IMR-90 (cell line): ENCODE data around the gene ACTL9. TPM values are rescaled to one million over a fixed set of nuclear protein-coding genes. Genes with fewer than 3 reads are reported as not detected.

Experiments used
- ATAC-seq: fragments of 200-7000 bp; cut with Tn5 transposase; 2 replicates; pipeline ENCODE4 v1.9.1; 2020; ENCODE audit warnings: low read depth, mild to moderate bottlenecking, moderate library complexity
- BruUV-seq: library from RNA; stranded (reverse); fragments of 400-500 nt; replicated peaks from 2 replicates; lab custom pipeline; 2021; lab: Mats Ljungman, UMichigan
- CTCF ChIA-PET: fragments of 300-600 bp; formaldehyde crosslinking; extraction: SDS; loops from one replicate; lab custom pipeline; 2021; ENCODE audit warnings: antibody characterized with exemption; lab: Yijun Ruan, JAX
- POLR2A ChIA-PET: fragments of 300-600 bp; sonication (Branson Sonifier 250); formaldehyde crosslinking; loops from one replicate; lab custom pipeline; 2022; ENCODE audit warnings: antibody characterized with exemption; ENCODE audit not compliant: unreplicated experiment; lab: Charles Lee
- DNase-seq: peaks from one replicate; pipeline ENCODE4 v3.0.0; 2013
- H2AFZ ChIP-seq: replicated peaks from 2 replicates; pipeline ENCODE3; 2013; ENCODE audit warnings: low read length, mild to moderate bottlenecking; ENCODE audit not compliant: poor library complexity
- H2AK5ac ChIP-seq: 2 replicates; pipeline ENCODE4 v1.6.1; 2013; ENCODE audit warnings: low read depth, low read length, inconsistent platforms
- H2AK9ac ChIP-seq: replicated peaks from 2 replicates; pipeline ENCODE3; 2013; ENCODE audit warnings: mild to moderate bottlenecking, low read depth, low read length, moderate library complexity; ENCODE audit not compliant: poor library complexity
- H2BK120ac ChIP-seq: 2 replicates; pipeline ENCODE4 v1.6.1; 2013; ENCODE audit warnings: low read depth, low read length, inconsistent platforms
- H2BK15ac ChIP-seq: 3 replicates; pipeline ENCODE4 v1.6.1; 2013; ENCODE audit warnings: low read depth, low read length, inconsistent platforms
- H2BK20ac ChIP-seq: 2 replicates; pipeline ENCODE4 v1.6.1; 2013; ENCODE audit warnings: low read depth, mild to moderate bottlenecking, inconsistent platforms, low read length, moderate library complexity
- H2BK5ac ChIP-seq: 2 replicates; pipeline ENCODE4 v1.6.1; 2013; ENCODE audit warnings: mild to moderate bottlenecking, low read depth, low read length, inconsistent platforms; ENCODE audit not compliant: poor library complexity, severe bottlenecking
- H3K14ac ChIP-seq: replicated peaks from 2 replicates; pipeline ENCODE4 v1.6.1; 2013; ENCODE audit warnings: low read depth, low read length, inconsistent platforms
- H3K18ac ChIP-seq: 2 replicates; pipeline ENCODE4 v1.6.1; 2013; ENCODE audit warnings: low read depth, low read length, control low read depth
- H3K23ac ChIP-seq: 2 replicates; pipeline ENCODE4 v1.6.1; 2013; ENCODE audit warnings: low read depth, low read length, inconsistent platforms
- H3K27ac ChIP-seq: 2 replicates; pipeline ENCODE4 v1.5.1; 2013; ENCODE audit warnings: mild to moderate bottlenecking, control low read depth, low read length; ENCODE audit not compliant: insufficient read depth
- H3K27me3 ChIP-seq: 2 replicates; pipeline ENCODE4 v1.6.1; 2013; ENCODE audit warnings: low read length; ENCODE audit not compliant: control insufficient read depth, insufficient read depth
- H3K36me3 ChIP-seq: 2 replicates; pipeline ENCODE4 v1.6.1; 2013; ENCODE audit warnings: low read length, mixed read lengths; ENCODE audit not compliant: control insufficient read depth, insufficient read depth
- H3K4ac ChIP-seq: 2 replicates; pipeline ENCODE4 v1.6.1; 2013; ENCODE audit warnings: low read depth, low read length, inconsistent platforms
- H3K4me1 ChIP-seq: 2 replicates; pipeline ENCODE4 v1.6.1; 2013; ENCODE audit warnings: low read length, mixed read lengths; ENCODE audit not compliant: control insufficient read depth, insufficient read depth
- H3K4me2 ChIP-seq: 2 replicates; pipeline ENCODE4 v1.6.1; 2013; ENCODE audit warnings: low read depth, mild to moderate bottlenecking, control low read depth, low read length, moderate library complexity
- H3K4me3 ChIP-seq: 2 replicates; pipeline ENCODE4 v1.5.1; 2013; ENCODE audit warnings: low read depth, mild to moderate bottlenecking, control low read depth, low read length, moderate library complexity; ENCODE audit not compliant: insufficient read depth
- H3K56ac ChIP-seq: 2 replicates; pipeline ENCODE4 v1.6.1; 2013; ENCODE audit warnings: low read length, inconsistent platforms; ENCODE audit not compliant: insufficient read depth; ENCODE audit errors: extremely low read depth
- H3K79me1 ChIP-seq, 2 experiments: 2 replicates each; pipeline ENCODE4 v1.6.1; 2013; ENCODE audit warnings: low read length in 2 of 2, inconsistent platforms in 1 of 2, low read depth in 1 of 2
- H3K9ac ChIP-seq: 2 replicates; pipeline ENCODE4 v1.6.1; 2013; ENCODE audit warnings: low read depth, low read length, control low read depth
- H3K9me1 ChIP-seq: 2 replicates; pipeline ENCODE4 v1.6.1; 2013; ENCODE audit warnings: low read length, inconsistent platforms; ENCODE audit not compliant: insufficient read depth
- H3K9me3 ChIP-seq: 2 replicates; pipeline ENCODE4 v1.6.1; 2013; ENCODE audit warnings: low read length; ENCODE audit not compliant: control insufficient read depth, insufficient read depth
- H4K20me1 ChIP-seq: 2 replicates; pipeline ENCODE4 v1.6.1; 2013; ENCODE audit warnings: low read length, inconsistent platforms; ENCODE audit not compliant: insufficient read depth
- H4K5ac ChIP-seq: 2 replicates; pipeline ENCODE4 v1.6.1; 2013; ENCODE audit warnings: mild to moderate bottlenecking, low read depth, low read length, control low read depth
- H4K8ac ChIP-seq, 2 experiments: 2 replicates each; pipeline ENCODE4 v1.6.1; 2013; ENCODE audit warnings: low read depth in 2 of 2, low read length in 2 of 2, control low read depth in 1 of 2, inconsistent platforms in 1 of 2
- H4K91ac ChIP-seq: 2 replicates; pipeline ENCODE4 v1.6.1; 2013; ENCODE audit warnings: low read depth, low read length, inconsistent platforms; ENCODE audit not compliant: insufficient read depth
- BHLHE40 ChIP-seq: fragments of 150-350 bp; IDR thresholded peaks from 2 replicates; pipeline ENCODE4 v1.6.1; 2016; ENCODE audit warnings: mild to moderate bottlenecking, low read depth, low read length
- CEBPB ChIP-seq: IDR thresholded peaks from 2 replicates; pipeline ENCODE4 v1.6.1; 2012; ENCODE audit warnings: low read depth, low read length, improper control_type of control experiment
- CHD1 ChIP-seq: IDR thresholded peaks from 2 replicates; pipeline ENCODE4 v1.6.1; 2012; ENCODE audit warnings: low read depth, low read length, improper control_type of control experiment
- FOS ChIP-seq: fragments of 150-350 bp; IDR thresholded peaks from 2 replicates; pipeline ENCODE4 v1.6.1; 2016; ENCODE audit warnings: low read depth, low read length
- MAFK ChIP-seq: IDR thresholded peaks from 2 replicates; pipeline ENCODE4 v1.6.1; 2012; ENCODE audit warnings: low read depth, low read length, improper control_type of control experiment
- MAZ ChIP-seq: IDR thresholded peaks from 2 replicates; pipeline ENCODE4 v1.6.1; 2012; ENCODE audit warnings: low read depth, mild to moderate bottlenecking, low read length, improper control_type of control experiment, moderate library complexity, borderline replicate concordance
- MXI1 ChIP-seq: IDR thresholded peaks from 2 replicates; pipeline ENCODE4 v1.6.1; 2012; ENCODE audit warnings: low read depth, mild to moderate bottlenecking, low read length, moderate library complexity, borderline replicate concordance
- NFE2L2 ChIP-seq: fragments of 150-350 bp; IDR thresholded peaks from 2 replicates; pipeline ENCODE4 v1.6.1; 2016; ENCODE audit warnings: low read depth, mild to moderate bottlenecking, low read length
- POLR2A ChIP-seq: IDR thresholded peaks from 2 replicates; pipeline ENCODE4 v1.6.1; 2012; ENCODE audit warnings: mild to moderate bottlenecking, low read depth, low read length
- RAD21 ChIP-seq: IDR thresholded peaks from 2 replicates; pipeline ENCODE4 v1.6.1; 2012; ENCODE audit warnings: low read length, improper control_type of control experiment
- RCOR1 ChIP-seq: IDR thresholded peaks from 2 replicates; pipeline ENCODE4 v1.6.1; 2012; ENCODE audit warnings: mild to moderate bottlenecking, low read length, improper control_type of control experiment; ENCODE audit not compliant: insufficient replicate concordance
- RFX5 ChIP-seq: IDR thresholded peaks from 2 replicates; pipeline ENCODE4 v1.8.0; 2012; ENCODE audit warnings: low read depth, mild to moderate bottlenecking, low read length, moderate library complexity
- SMC3 ChIP-seq: fragments of 150-350 bp; IDR thresholded peaks from 2 replicates; pipeline ENCODE4 v1.6.1; 2016; ENCODE audit warnings: low read depth, mild to moderate bottlenecking, antibody characterized with exemption, low read length, moderate library complexity
- WGBS, 2 experiments: methylation state at CpG; one replicate each; pipeline versions ENCODE4 v1.1.5 to v1.1.7; 2013; ENCODE audit warnings: missing lambda C conversion rate in 2 of 2; ENCODE audit not compliant: insufficient read length in 1 of 2; ENCODE audit errors: extremely low coverage in 2 of 2; 5-methylcytosine and 5-hydroxymethylcytosine counted together
- dilution Hi-C: fragments of 300-500 bp; cut with HindIII; formaldehyde crosslinking; loops from one replicate; pipeline ENCODE4 v1.14.3; 2018; ENCODE audit warnings: low sequenced_read_pairs; ENCODE audit not compliant: unreplicated experiment
- in situ Hi-C: fragments of 300-500 bp; cut with MboI; formaldehyde crosslinking; loops from 3 replicates; pipeline ENCODE4 v1.14.3; 2019; ENCODE audit warnings: low sequenced_read_pairs, inconsistent platforms, mixed read lengths
- intact Hi-C: fragments of 100-400 bp; cut with micrococcal nuclease; formaldehyde crosslinking; loops from 2 replicates; pipeline ENCODE4 v1.10.0; 2022
- polyA plus RNA-seq, 3 experiments: library from polyadenylated mRNA; depleted of rRNA; stranded (reverse); fragments of >200 nt; gene quantifications; 2 replicates each; pipeline ENCODE4 v1.2.3, GENCODE V29; 2012; ENCODE audit warnings: low replicate concordance in 1 of 3
- total RNA-seq: library from RNA; depleted of rRNA; stranded (reverse); fragments of >200 nt; gene quantifications from 2 replicates; pipeline ENCODE4 v1.2.3, GENCODE V29; 2012
- TF ChIP-seq, protein P1 (sequence below): conservative IDR thresholded peaks from 2 replicates; pipeline ENCODE4 v1.5.1; 2012; ENCODE audit warnings: mild to moderate bottlenecking, low read depth, low read length, improper control_type of control experiment
- TF ChIP-seq, protein P2 (sequence below): fragments of 150-350 bp; IDR thresholded peaks from 2 replicates; pipeline ENCODE4 v1.6.1; 2017; ENCODE audit warnings: mild to moderate bottlenecking, antibody characterized with exemption, low read length, low read depth
- TF ChIP-seq, protein P3 (sequence below): fragments of 150-350 bp; IDR thresholded peaks from 2 replicates; pipeline ENCODE4 v1.6.1; 2016; ENCODE audit warnings: low read depth, mild to moderate bottlenecking, low read length, moderate library complexity, borderline replicate concordance

ACTL9 gene
- total and polyA plus RNA-seq, 2 of the 4 experiments (the other 2 are of a cell fraction) = not detected

DNA sequence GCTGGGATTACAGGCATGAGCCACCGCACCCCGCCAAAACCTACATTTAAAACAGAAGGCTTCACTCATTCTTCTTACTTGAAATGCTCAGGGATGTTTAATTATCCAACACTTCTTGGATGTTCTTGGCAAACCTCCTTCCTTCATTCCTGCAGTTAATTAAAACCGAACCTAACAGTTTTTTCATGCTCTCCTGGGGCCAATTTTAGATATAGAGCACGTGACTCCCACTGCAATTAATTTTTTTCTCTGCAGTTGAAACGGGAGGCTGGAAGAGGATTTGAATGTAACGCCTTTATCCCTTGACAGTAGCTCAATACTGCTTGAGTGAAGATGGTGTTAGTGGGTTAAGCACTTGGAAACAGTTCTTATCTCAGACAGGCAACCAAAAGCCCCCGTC, 4.6 kb upstream of the ACTL9 start:
- Histone ChIP-seq H2BK120ac (no peak overlapping the region), H3K36me3 (no peaks in the 10 kb centered on the region), H3K14ac (no peak overlapping the region), H3K4me3 (no peak overlapping the region), H3K9ac (no peak overlapping the region), H3K27ac (no peak overlapping the region), H4K20me1 (no peaks in the 10 kb centered on the region), H4K8ac (no peak overlapping the region), H3K23ac (no peak overlapping the region), H2AK5ac (no peak overlapping the region), H2AK9ac (no peak overlapping the region), H3K9me1 (no peaks in the 10 kb centered on the region), H2BK15ac (no peak overlapping the region), H2AFZ (no peak overlapping the region), H4K91ac (no peak overlapping the region), H3K9me3 (peaks cover 6% of the 10 kb centered on the region; the same call in 1 of the 2 replicates), H3K27me3 (no peaks in the 10 kb centered on the region), H3K4me1 (no peaks in the 10 kb centered on the region), H3K4ac (no peak overlapping the region), H3K56ac (no peak overlapping the region), H3K79me1 (no peaks in the 10 kb centered on the region), H3K4me2 (no peak overlapping the region), H4K5ac (no peak overlapping the region), H2BK20ac (no peak overlapping the region), H2BK5ac (no peak overlapping the region), H3K18ac (no peak overlapping the region)
- TF ChIP-seq, protein P1, sequence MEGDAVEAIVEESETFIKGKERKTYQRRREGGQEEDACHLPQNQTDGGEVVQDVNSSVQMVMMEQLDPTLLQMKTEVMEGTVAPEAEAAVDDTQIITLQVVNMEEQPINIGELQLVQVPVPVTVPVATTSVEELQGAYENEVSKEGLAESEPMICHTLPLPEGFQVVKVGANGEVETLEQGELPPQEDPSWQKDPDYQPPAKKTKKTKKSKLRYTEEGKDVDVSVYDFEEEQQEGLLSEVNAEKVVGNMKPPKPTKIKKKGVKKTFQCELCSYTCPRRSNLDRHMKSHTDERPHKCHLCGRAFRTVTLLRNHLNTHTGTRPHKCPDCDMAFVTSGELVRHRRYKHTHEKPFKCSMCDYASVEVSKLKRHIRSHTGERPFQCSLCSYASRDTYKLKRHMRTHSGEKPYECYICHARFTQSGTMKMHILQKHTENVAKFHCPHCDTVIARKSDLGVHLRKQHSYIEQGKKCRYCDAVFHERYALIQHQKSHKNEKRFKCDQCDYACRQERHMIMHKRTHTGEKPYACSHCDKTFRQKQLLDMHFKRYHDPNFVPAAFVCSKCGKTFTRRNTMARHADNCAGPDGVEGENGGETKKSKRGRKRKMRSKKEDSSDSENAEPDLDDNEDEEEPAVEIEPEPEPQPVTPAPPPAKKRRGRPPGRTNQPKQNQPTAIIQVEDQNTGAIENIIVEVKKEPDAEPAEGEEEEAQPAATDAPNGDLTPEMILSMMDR = no peak
- TF ChIP-seq CHD1 (no peak), MAZ (no peak), POLR2A (no peak), BHLHE40 (no peak), MAFK (no peak), NFE2L2 (no peak), MXI1 (no peak), CEBPB (no peak), SMC3 (no peak), RAD21 (no peak), RCOR1 (no peak), FOS (no peak), RFX5 (no peak)
- TF ChIP-seq, protein P2, sequence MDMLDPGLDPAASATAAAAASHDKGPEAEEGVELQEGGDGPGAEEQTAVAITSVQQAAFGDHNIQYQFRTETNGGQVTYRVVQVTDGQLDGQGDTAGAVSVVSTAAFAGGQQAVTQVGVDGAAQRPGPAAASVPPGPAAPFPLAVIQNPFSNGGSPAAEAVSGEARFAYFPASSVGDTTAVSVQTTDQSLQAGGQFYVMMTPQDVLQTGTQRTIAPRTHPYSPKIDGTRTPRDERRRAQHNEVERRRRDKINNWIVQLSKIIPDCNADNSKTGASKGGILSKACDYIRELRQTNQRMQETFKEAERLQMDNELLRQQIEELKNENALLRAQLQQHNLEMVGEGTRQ = no peak
- TF ChIP-seq, protein P3, sequence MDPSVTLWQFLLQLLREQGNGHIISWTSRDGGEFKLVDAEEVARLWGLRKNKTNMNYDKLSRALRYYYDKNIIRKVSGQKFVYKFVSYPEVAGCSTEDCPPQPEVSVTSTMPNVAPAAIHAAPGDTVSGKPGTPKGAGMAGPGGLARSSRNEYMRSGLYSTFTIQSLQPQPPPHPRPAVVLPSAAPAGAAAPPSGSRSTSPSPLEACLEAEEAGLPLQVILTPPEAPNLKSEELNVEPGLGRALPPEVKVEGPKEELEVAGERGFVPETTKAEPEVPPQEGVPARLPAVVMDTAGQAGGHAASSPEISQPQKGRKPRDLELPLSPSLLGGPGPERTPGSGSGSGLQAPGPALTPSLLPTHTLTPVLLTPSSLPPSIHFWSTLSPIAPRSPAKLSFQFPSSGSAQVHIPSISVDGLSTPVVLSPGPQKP = no peak
- ATAC-seq (no peak), DNase-seq (no peak)
- dilution Hi-C loops = no loop called here
- WGBS, 2 experiments = 60% methylated on average over 1 of the region's 7 CpGs; no CpG with 5 or more reads in 1 of the 2 experiments
- POLR2A ChIA-PET = no interaction called here
- in situ Hi-C loops = no loop called here
- intact Hi-C loops = no loop called here
- no TSS peak for BruUV-seq
- CTCF ChIA-PET = no interaction called here
